ENCODE data around the gene CATSPERD.

CATSPERD gene

GRCh38 chr19:5719961-5720790 is at the start of gene CATSPERD, which contains the start of gene LONP1:
Gene CATSPERD, plus strand, starts transcription at chr19:5720637. Its CDS starts 101 bp downstream, at chr19:5720738.
Gene LONP1, minus strand, starts transcription at chr19:5720146. Its CDS starts 14 bp downstream, at chr19:5720132.
- DNase-seq = peak; percentile 56

- DNase-seq = no peak
Observed at GRCh38 chr19:5671600-5671999, 48.8 kb upstream of the CATSPERD start.

- DNase-seq = no peak
Observed at GRCh38 chr19:5672708-5673459, 47.6 kb upstream of the CATSPERD start.

GRCh38 chr19:5673752-5674151 is 46.7 kb upstream of the CATSPERD start:
- no peak for DNase-seq

GRCh38 chr19:5674714-5675113 is 45.7 kb upstream of the CATSPERD start:
- DNase-seq = no peak

- DNase-seq = no peak
Observed at GRCh38 chr19:5676105-5676771, 44.2 kb upstream of the CATSPERD start.

GRCh38 chr19:5676772-5677105 is 43.7 kb upstream of the CATSPERD start:
- DNase-seq = no peak

GRCh38 chr19:5677136-5677535 is 43.3 kb upstream of the CATSPERD start:
- DNase-seq = no peak

GRCh38 chr19:5677580-5677979 is 42.9 kb upstream of the CATSPERD start:
- no peak for DNase-seq

GRCh38 chr19:5678071-5678718 is 42.2 kb upstream of the CATSPERD start:
- no peak for DNase-seq

- no peak for DNase-seq
Observed at GRCh38 chr19:5679289-5680083, 41.0 kb upstream of the CATSPERD start.

GRCh38 chr19:5680084-5680436 is 40.4 kb upstream of the CATSPERD start:
- no peak for DNase-seq

- peak; percentile 88 for DNase-seq
Observed at GRCh38 chr19:5680437-5681368, 39.7 kb upstream of the CATSPERD start, which contains the start of the genes HSD11B1L and MICOS13. Gene HSD11B1L, plus strand, starts transcription at chr19:5681027. Its CDS starts 3,806 bp downstream, at chr19:5684833. Gene MICOS13, minus strand, starts transcription at chr19:5680516. Its CDS starts 30 bp downstream, at chr19:5680486.

- no peak for DNase-seq
Observed at GRCh38 chr19:5681391-5682106, 38.9 kb upstream of the CATSPERD start.

GRCh38 chr19:5682107-5682482 is 38.3 kb upstream of the CATSPERD start:
- DNase-seq = no peak

GRCh38 chr19:5683177-5683886 is 37.1 kb upstream of the CATSPERD start:
- no peak for DNase-seq

GRCh38 chr19:5684694-5685430 is 35.6 kb upstream of the CATSPERD start:
- DNase-seq = no peak

- DNase-seq = no peak
Observed at GRCh38 chr19:5686326-5686646, 34.2 kb upstream of the CATSPERD start.

Data from NCI-H187 treated with DMSO at 0.1 percent for 48 hours (cell line).